Middle frontal gyrus (tissue), 1 donor: ENCODE results near the gene TSPEAR.
"Not testable (repeated sequence)": the region's sequence is repeated elsewhere in the genome, so short reads cannot be mapped to it uniquely, and the experiment has no call there.

Experiments used
- DNase-seq: peaks from one replicate; pipeline ENCODE4 v3.0.0-alpha.2; 2015; ENCODE audit warnings: low spot score; ENCODE audit errors: extremely low spot score

Gene TSPEAR

DNA sequence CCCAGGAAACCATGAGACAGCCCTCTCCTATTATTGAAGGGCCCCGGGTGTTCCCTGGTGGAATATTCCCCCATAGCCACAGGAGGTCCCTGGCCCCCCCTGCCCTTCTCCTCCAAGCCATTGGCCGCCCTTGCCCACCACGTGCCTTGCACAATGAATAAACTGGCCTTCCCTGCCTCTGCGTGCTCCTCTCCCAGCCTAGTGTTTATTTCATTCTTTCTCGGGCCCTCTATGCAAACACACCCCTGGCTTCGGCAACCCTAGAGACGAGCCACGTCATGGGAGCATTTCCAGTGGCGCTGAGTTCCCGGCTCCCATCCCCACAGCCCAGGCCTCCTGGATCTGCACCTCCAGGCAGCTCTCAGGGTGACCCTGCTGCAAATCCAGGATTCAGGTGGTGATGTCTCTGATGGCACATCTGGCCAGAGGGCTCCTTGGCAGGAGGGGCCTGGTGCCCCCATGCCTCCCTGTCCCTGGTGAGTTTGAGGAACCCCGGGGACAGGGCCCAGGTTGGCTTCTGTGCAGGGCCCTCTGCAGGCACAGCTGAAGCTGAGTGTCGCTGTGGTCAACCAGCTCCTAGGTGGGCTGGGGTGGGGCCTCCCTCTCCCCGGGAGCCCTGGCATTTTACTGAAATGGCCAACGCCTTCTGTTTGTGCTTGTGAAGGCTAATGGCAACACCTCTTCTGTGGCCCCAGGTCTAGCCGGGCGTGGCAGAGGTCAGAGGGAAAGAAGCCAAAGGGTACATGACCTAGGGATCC lies 8.2 kb downstream of the TSPEAR start:
- DNase-seq: no peak

DNA sequence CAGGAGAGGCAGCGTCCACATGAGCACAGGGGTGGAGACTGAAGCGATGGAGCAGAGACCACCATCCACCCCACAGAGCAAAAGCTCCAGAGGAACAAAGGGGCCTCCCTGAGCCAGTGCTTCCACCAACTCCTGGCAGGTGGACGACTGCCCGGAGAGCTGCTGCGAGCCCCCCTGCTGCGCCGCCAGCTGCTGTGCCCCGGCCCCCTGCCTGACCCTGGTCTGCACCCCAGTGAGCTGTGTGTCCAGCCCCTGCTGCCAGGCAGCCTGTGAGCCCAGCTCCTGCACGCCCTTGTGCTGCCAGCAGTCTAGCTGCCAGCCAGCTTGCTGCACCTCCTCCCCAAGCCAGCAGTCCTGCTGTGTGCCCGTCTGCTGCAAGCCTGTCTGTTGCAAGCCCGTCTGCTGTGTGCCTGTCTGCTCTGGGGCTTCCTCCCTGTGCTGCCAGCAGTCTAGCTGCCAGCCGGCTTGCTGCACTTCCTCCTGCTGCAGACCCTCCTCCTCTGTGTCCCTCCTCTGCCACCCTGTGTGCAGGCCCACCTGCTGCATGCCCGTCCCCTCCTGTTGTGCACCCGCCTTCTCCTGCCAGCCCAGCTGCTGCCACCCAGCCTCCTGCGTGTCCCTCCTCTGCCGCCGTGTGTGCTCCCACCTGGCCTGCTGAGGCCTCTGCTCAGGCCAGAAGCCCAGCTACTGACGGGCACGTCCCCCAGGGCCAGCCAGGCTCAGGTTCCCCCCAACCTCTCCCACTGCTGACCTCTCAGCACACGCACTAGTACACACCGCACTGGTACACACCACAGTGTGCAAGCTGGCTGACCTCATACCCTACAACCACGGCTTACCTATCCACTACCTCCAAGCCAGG lies 9.0 kb downstream of the TSPEAR start:
- DNase-seq: no peak

- DNase-seq: no peak
These were observed 9.8 kb downstream of the TSPEAR start for GRCh38 chr21:44701541-44701940.

DNA sequence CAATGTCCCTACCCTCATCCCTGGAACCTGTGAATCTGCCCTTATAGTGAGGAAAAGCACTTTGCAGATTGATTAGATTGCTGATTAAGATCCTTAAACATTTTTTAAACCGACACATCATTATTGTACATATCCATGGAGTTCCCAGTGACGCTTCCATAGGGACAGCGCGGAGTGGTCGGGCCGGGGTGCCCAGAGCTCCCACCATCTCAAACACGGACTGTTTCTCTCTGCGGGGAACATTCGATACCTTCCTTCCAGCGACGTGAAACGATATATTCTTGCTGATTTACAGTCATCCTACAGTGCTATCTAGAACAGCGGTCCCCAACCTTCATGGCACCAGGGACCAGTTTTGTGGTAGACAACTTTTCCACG lies 10.4 kb downstream of the TSPEAR start:
- DNase-seq: no peak

DNA sequence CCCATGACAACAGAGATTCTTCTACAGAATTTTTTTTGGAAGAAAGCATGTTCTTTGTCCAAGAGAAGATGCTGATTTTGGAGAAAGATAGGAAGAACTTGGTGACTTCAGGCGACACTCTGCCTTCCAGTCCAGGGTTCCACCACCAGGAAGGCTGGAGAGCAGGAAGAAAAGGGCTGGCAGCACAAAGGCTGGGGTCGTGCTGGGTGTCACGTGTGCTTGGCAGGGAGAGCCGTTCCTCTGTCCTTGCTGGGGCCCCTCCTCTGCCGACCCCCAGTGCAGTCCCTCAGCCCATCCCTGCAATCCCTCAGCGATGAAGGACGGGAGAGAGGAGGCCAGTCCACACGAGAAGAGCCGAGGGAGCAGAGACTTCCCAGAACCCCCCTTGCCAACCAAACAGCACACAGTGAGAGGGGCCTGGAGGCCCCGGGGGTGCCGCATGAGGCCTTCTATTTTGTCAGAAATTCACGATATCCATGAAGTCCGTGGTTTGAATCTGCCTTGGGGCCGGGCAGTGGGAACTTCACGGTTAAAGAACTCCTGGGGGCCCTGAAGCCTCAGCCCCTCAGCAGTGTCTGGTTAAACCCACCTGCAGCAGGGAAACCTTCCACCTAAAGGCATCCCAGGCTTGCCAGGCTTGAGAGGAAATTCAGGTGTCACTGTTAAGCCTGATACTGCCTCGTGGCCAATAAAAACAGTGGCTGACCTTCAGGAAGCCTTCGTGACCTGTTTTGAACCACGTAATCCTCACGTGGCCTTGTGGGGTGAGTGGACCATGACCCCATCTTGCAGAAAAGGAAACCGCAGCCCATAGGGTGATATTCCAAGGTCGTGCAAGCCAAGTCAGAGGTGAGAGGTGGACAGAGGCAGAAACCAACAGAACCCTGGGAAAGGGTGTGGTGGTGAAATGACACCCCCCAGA lies 11.0 kb downstream of the TSPEAR start:
- DNase-seq: no peak

- DNase-seq: no peak
These were observed 11.8 kb downstream of the TSPEAR start for GRCh38 chr21:44699502-44700001.

GRCh38 chr21:44697811-44698734 lies 13.3 kb downstream of the TSPEAR start:
- DNase-seq: no peak

GRCh38 chr21:44697172-44697810 lies 14.1 kb downstream of the TSPEAR start, which contains the start of gene KRTAP10-12:
Gene KRTAP10-12 (plus strand): TSS chr21:44697172. CDS start chr21:44697202, 30 bp downstream.
- not testable (repeated sequence) for DNase-seq

DNA sequence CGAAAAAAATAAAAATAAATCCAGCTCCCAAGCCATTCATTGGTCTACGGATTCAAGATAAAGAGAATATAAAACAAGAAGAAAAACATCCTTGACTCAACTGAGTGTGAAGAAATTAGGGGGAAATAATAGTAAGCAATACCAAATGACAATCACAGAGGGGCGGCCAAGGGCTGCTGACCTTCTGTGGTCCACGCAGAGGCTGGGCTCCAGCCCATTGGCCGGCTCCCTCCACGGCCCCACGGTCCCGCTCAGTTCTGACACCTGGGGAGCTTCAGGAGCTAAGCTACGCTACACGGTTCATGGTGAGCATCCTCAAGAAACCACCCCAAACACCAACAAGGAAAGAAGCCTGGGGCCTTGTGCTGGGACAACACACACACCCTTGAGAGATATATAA lies 14.8 kb downstream of the TSPEAR start:
- DNase-seq: no peak

GRCh38 chr21:44695641-44696040 lies 15.7 kb downstream of the TSPEAR start:
- DNase-seq: no peak

DNA sequence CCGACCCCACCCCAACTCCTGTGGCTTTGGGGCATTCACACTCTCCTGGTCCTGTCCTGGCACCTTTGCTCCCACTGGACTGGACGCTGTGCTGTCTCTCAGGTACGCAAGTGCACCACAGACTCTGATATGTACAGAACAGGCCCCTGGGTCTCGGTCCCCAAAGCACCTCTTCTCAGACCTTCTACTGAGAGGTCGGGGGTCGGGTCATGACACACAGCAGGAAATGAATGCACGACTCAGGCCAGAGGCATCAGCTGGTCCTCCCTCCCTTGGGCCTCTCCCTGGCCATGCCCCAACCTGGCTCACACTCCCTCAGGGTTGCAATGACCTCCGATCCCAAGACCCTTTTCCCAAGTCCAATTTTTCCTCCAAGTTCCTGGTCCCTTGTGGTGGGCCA lies 16.2 kb downstream of the TSPEAR start:
- no peak for DNase-seq

- no peak for DNase-seq
These were observed 16.6 kb downstream of the TSPEAR start for GRCh38 chr21:44694776-44695175.

GRCh38 chr21:44692798-44693512 lies 18.4 kb downstream of the TSPEAR start:
- DNase-seq: no peak

DNA sequence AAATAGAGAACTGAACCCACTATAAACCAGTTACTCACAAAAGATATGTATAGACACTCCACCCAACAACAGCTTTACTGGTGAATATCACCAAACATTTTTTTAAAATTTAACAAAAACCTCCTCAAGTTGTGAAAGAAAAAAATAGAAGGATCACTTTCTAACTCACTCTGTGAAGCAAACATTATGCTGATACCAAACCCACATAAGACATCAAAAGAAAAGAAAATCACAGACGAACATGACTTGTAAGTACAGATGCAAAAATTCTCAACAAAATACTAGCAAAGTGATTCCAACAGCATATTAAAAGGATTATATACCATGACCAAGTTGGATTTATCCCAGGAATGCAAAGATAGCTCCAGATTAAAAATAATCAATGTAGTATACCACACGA lies 19.7 kb downstream of the TSPEAR start:
- no peak for DNase-seq

- not testable (repeated sequence) for DNase-seq
These were observed 21.6 kb downstream of the TSPEAR start for GRCh38 chr21:44689740-44690139.

- DNase-seq: no peak
These were observed 23.7 kb downstream of the TSPEAR start for GRCh38 chr21:44687671-44688070.

DNA sequence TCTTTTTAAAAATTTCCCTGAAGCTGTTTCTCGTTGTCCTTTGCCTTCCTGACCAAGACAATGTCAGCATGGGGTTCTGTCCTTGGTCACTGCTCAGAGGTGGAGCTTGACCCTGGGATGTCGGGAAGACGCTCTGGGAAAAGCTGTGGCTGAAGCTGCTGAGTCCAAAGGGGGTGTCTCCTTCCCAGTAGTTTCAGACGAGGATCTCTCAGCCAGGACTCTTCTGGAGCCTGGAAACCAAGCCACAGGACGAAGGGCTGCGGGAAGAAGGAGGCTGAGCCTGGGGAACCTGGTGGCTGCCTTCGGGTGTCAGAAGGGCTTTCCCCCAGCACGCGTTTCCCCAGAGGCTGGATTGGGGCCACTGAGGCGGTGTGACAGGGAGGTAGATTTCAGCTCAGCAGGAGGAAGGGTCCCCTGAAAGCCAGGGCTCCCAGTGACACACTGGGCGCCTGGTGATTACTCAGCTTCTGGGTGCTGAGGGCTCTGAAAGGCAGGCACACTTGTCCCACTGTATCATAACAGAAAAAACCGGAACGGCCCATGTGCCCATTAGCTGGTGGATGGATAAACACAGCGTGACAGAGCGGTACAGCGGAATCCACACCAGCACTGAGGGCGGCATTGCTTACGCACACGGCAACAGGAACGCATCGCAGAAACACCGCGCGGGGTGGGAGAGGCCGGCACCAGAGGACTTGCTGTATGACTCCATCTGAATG lies 24.4 kb downstream of the TSPEAR start:
- DNase-seq: no peak

GRCh38 chr21:44686000-44686781 lies 25.2 kb downstream of the TSPEAR start:
- DNase-seq: no peak
